Astrocyte (in vitro differentiated cells and primary cell): ENCODE results near the gene PNPLA7. TPM values are rescaled to one million over a fixed set of nuclear protein-coding genes. Genes with fewer than 3 reads are reported as not detected.

Experiments used
- DNase-seq: peaks from one replicate; pipeline ENCODE4 v3.0.0-alpha.2; 2010; ENCODE audit warnings: low read depth
- FAIRE-seq: peaks from 2 replicates; lab custom pipeline; 2011; peaks lifted over from hg19 to GRCh38; lab: Jason Lieb, UNC
- H2AFZ ChIP-seq: 2 replicates; pipeline ENCODE4 v1.6.0; 2012; ENCODE audit warnings: low read depth, low read length, inconsistent platforms
- H3K27ac ChIP-seq: 2 replicates; pipeline ENCODE4 v1.5.1; 2011; ENCODE audit warnings: low read depth, low read length, inconsistent platforms
- H3K27me3 ChIP-seq: 2 replicates; pipeline ENCODE4 v1.6.0; 2011; ENCODE audit warnings: low read length, inconsistent platforms; ENCODE audit not compliant: insufficient read depth
- H3K36me3 ChIP-seq: 2 replicates; pipeline ENCODE4 v1.5.1; 2011; ENCODE audit warnings: low read length, inconsistent platforms; ENCODE audit not compliant: insufficient read depth
- H3K4me1 ChIP-seq: 2 replicates; pipeline ENCODE4 v1.5.1; 2011; ENCODE audit warnings: low read length, inconsistent platforms; ENCODE audit not compliant: insufficient read depth
- H3K4me2 ChIP-seq: 2 replicates; pipeline ENCODE4 v1.6.0; 2012; ENCODE audit warnings: low read length, inconsistent platforms
- H3K4me3 ChIP-seq: 2 replicates; pipeline ENCODE4 v1.5.1; 2011; ENCODE audit warnings: low read depth, mild to moderate bottlenecking, low read length, inconsistent platforms; ENCODE audit not compliant: insufficient read depth
- H3K79me2 ChIP-seq: 2 replicates; pipeline ENCODE4 v1.6.0; 2012; ENCODE audit warnings: mild to moderate bottlenecking, low read length, inconsistent platforms; ENCODE audit not compliant: insufficient read depth
- H3K9ac ChIP-seq: 2 replicates; pipeline ENCODE4 v1.6.0; 2012; ENCODE audit warnings: mild to moderate bottlenecking, low read length, inconsistent platforms
- H3K9me3 ChIP-seq: 2 replicates; pipeline ENCODE4 v1.5.1; 2012; ENCODE audit warnings: low read depth, mild to moderate bottlenecking, low read length, inconsistent platforms; ENCODE audit not compliant: insufficient read depth
- H4K20me1 ChIP-seq: 2 replicates; pipeline ENCODE4 v1.6.0; 2012; ENCODE audit warnings: low read length, inconsistent platforms; ENCODE audit not compliant: insufficient read depth
- H3K27ac Mint-ChIP-seq: one replicate; pipeline ENCODE4 v1.8.0; 2021; ENCODE audit warnings: mild to moderate bottlenecking, mixed read lengths; ENCODE audit not compliant: unreplicated experiment
- H3K27me3 Mint-ChIP-seq: one replicate; pipeline ENCODE4 v1.8.0; 2021; ENCODE audit warnings: low read depth, mixed read lengths; ENCODE audit not compliant: unreplicated experiment
- H3K36me3 Mint-ChIP-seq: one replicate; pipeline ENCODE4 v1.8.0; 2021; ENCODE audit warnings: low read depth, mixed read lengths; ENCODE audit not compliant: unreplicated experiment
- H3K4me1 Mint-ChIP-seq: one replicate; pipeline ENCODE4 v1.8.0; 2021; ENCODE audit warnings: low read depth, mixed read lengths; ENCODE audit not compliant: unreplicated experiment
- H3K4me3 Mint-ChIP-seq: one replicate; pipeline ENCODE4 v1.8.0; 2021; ENCODE audit warnings: mild to moderate bottlenecking, moderate library complexity, mixed read lengths; ENCODE audit not compliant: unreplicated experiment
- H3K9me3 Mint-ChIP-seq: one replicate; pipeline ENCODE4 v1.8.0; 2021; ENCODE audit warnings: mild to moderate bottlenecking, mixed read lengths; ENCODE audit not compliant: unreplicated experiment
- EZH2 ChIP-seq: IDR thresholded peaks from 2 replicates; pipeline ENCODE4 v1.6.1; 2012; ENCODE audit warnings: mild to moderate bottlenecking, low read length, inconsistent platforms; ENCODE audit not compliant: insufficient read depth
- total RNA-seq: library from RNA; stranded (reverse); gene quantifications from 2 replicates; pipeline ENCODE4 v1.2.1, GENCODE V29; 2021
- TF ChIP-seq, protein P1 (sequence below): IDR thresholded peaks from 2 replicates; pipeline ENCODE4 v1.5.1; 2011; ENCODE audit warnings: low read depth, mild to moderate bottlenecking, inconsistent platforms, low read length, moderate library complexity; ENCODE audit not compliant: insufficient read depth

The PNPLA7 gene
- total RNA-seq, 1 donor from 2014 or later, result 2.6 TPM

DNA sequence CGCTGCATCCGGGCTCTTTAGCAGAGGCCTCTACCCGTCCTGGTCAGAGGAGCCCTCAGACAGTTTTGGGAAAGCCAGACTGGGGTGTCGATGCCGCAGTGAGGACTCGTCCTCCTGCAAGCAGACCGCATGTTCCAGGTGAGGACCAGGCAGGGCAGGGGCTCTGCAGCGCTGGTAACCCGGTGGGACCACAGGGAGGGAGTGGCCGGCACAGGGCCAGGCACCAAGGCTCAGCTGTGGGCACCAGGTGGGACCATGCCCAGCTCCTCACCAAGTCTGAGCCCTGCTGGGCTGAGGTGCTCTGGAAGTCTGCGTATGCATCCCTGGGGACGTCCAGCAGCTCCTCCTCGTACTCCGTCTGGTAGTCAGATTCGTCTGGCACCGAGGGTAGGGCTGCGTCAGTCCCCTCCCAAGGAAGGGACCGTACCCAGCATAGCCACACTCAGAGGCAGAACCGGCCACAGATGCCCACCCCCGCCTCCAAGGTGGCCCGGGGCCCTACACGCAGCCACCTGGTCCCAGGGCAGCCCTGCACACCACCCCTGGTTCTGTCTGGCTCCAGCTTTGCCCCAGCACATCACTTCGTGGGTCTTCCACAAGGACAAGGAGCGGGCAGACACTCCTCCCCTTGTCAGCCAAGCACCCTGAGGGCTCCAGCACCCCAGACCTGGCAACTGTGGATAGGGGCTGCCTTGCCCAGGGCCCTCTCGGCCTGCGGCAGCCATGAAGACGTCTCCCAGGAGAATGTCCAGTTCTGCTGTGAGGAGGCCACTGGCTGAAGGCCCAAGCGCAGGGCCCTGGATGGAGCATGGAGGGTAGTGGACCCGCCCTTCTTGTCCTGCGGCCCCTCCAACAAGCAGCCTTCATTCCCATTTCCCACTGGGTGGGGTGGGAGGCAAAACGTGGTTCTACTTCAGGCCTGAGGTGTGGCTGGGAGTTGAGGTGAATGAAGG, 89.6 kb downstream of the PNPLA7 start:
- Histone ChIP-seq H3K36me3 (no peaks in the 10 kb centered on the region), H3K9me3 (no peaks in the 10 kb centered on the region), H3K4me1 (peaks cover 34% of the 10 kb centered on the region), H2AFZ (no peak overlapping the region), H3K79me2 (no peaks in the 10 kb centered on the region), H3K9ac (no peak overlapping the region), H4K20me1 (peaks cover 30% of the 10 kb centered on the region), H3K27ac (no peak overlapping the region), H3K4me2 (no peak overlapping the region), H3K4me3 (no peak overlapping the region), H3K27me3 (no peaks in the 10 kb centered on the region)
- Mint-ChIP-seq H3K4me3 (no peak overlapping the region), H3K4me1 (peaks cover 10% of the 10 kb centered on the region), H3K27me3 (peaks cover 3% of the 10 kb centered on the region), H3K36me3 (peaks cover 3% of the 10 kb centered on the region), H3K9me3 (no peaks in the 10 kb centered on the region), H3K27ac (no peak overlapping the region)
- DNase-seq (no peak), FAIRE-seq (no peak)
- TF ChIP-seq EZH2, result no peak
- TF ChIP-seq, protein P1, sequence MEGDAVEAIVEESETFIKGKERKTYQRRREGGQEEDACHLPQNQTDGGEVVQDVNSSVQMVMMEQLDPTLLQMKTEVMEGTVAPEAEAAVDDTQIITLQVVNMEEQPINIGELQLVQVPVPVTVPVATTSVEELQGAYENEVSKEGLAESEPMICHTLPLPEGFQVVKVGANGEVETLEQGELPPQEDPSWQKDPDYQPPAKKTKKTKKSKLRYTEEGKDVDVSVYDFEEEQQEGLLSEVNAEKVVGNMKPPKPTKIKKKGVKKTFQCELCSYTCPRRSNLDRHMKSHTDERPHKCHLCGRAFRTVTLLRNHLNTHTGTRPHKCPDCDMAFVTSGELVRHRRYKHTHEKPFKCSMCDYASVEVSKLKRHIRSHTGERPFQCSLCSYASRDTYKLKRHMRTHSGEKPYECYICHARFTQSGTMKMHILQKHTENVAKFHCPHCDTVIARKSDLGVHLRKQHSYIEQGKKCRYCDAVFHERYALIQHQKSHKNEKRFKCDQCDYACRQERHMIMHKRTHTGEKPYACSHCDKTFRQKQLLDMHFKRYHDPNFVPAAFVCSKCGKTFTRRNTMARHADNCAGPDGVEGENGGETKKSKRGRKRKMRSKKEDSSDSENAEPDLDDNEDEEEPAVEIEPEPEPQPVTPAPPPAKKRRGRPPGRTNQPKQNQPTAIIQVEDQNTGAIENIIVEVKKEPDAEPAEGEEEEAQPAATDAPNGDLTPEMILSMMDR, result no peak

DNA sequence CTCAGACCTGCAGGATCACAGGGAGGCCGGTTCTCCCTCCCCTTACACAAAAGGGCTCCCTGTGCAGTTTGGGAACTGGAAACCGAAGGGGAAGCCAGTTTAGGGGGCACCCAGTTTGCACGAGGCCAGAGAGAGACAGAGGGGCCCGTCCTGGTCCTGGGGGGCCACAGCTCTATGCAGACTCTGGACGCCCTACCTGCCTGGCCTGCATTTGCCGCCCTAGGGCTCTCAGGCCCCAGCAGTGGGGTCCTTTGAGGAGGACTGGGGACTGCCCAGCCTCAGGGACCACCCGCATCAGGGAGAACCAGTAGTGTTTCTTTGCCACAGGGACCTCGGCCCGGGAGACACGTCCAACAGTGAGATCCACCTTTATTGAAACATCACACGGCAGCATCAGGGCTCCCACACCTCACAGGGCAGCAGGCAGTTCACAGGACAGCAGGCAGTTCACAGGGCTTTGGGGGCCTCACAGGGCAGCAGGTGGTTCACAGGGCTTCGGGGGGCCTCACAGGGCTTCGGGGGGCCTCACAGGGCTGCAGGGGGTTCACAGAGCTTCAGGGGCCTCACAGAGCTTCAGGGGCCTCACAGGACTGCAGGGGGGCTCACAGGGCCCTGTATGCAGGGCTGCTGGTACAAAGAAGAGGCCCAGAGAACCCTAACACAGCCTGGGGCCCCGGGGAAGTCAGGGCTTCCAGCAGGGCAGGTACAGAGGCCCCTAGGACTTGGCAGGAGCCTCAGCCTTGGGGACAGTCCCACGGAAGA, 90.4 kb downstream of the PNPLA7 start:
- no peaks in the 10 kb centered on the region for H3K79me2 ChIP-seq
- no peaks in the 10 kb centered on the region for H3K9me3 ChIP-seq
- TF ChIP-seq, protein P1, result no peak
- no peak for TF ChIP-seq EZH2
- H3K27ac Mint-ChIP-seq, result no peak overlapping the region
- FAIRE-seq, result no peak
- peaks cover 10% of the 10 kb centered on the region for H3K4me1 Mint-ChIP-seq
- H3K4me3 ChIP-seq, result no peak overlapping the region
- DNase-seq, result no peak
- peak overlapping the region; percentile 96 for H3K4me2 ChIP-seq
- H4K20me1 ChIP-seq, result peaks cover 37% of the 10 kb centered on the region
- peak overlapping the region; percentile 55 for H3K9ac ChIP-seq
- H3K4me3 Mint-ChIP-seq, result peak overlapping the region; percentile 62
- H3K27me3 Mint-ChIP-seq, result no peaks in the 10 kb centered on the region
- H3K4me1 ChIP-seq, result peaks cover 42% of the 10 kb centered on the region
- peaks cover 3% of the 10 kb centered on the region for H3K36me3 Mint-ChIP-seq
- peak overlapping the region; percentile 48 for H3K27ac ChIP-seq
- peak overlapping the region; percentile 88 for H2AFZ ChIP-seq
- no peaks in the 10 kb centered on the region for H3K36me3 ChIP-seq
- no peaks in the 10 kb centered on the region for H3K27me3 ChIP-seq
- no peaks in the 10 kb centered on the region for H3K9me3 Mint-ChIP-seq
